Neutrophil (primary cell): Measurements from ENCODE around the gene RHOBTB3.

Experiments
- H3K27ac ChIP-seq: fragments of 200-600 bp; sonication (generic); 2 replicates; pipeline ENCODE4 v1.5.1; 2016; ENCODE audit warnings: mild to moderate bottlenecking, moderate library complexity
- H3K27me3 ChIP-seq: fragments of 200-600 bp; sonication (generic); 2 replicates; pipeline ENCODE4 v1.6.0; 2016; ENCODE audit warnings: mild to moderate bottlenecking
- H3K36me3 ChIP-seq: fragments of 200-600 bp; sonication (generic); 2 replicates; pipeline ENCODE4 v1.5.1; 2017
- H3K4me1 ChIP-seq, 2 experiments: fragments of 200-600 bp in 1 of 2; sonication (generic) in 1 of 2; 1 replicate in 1 of 2; 2 replicates in 1 of 2; pipeline versions ENCODE4 v1.5.1 to v1.6.1; 2013 to 2016; ENCODE audit warnings: low read depth in 1 of 2, low read length in 1 of 2, mild to moderate bottlenecking in 1 of 2, moderate library complexity in 1 of 2; ENCODE audit not compliant: control insufficient read depth in 1 of 2, insufficient read depth in 1 of 2
- H3K4me3 ChIP-seq, 2 experiments: fragments of 200-600 bp in 1 of 2; sonication (generic) in 1 of 2; 1 replicate in 1 of 2; 2 replicates in 1 of 2; pipeline ENCODE4 v1.5.1; 2013 to 2016; ENCODE audit warnings: low read depth in 1 of 2, low read length in 1 of 2, mild to moderate bottlenecking in 1 of 2, moderate library complexity in 1 of 2
- H3K9me3 ChIP-seq: fragments of 200-600 bp; sonication (generic); 2 replicates; pipeline ENCODE4 v1.5.1; 2016
- TF ChIP-seq, protein P1 (sequence below): fragments of 200-600 bp; sonication (generic); IDR thresholded peaks from 2 replicates; pipeline ENCODE4 v1.5.1; 2016; ENCODE audit warnings: antibody characterized with exemption

The RHOBTB3 gene

DNA sequence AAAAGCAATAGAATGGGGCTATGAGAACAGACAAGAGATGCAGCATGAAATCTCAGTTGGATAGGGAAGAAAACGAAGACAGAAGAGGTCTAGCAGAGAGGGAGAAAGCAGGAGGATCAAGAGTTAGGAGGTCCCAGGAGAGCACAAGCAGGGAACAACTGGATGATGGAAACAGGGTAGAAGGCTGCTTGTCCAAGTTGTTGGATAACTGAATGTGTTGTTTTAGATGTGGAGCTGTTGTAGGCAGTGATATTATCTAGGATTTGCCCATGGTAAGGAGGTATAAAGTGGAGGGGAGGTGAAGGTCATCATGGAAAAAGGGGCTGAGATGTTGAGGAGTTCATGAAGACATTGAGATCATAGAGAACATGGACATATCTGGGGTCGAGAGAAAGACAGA, 12.4 kb upstream of the RHOBTB3 start:
- H3K9me3 ChIP-seq: no peaks in the 10 kb centered on the region
- no peaks in the 10 kb centered on the region for H3K36me3 ChIP-seq
- H3K27ac ChIP-seq: no peak overlapping the region
- H3K4me3 ChIP-seq: no peak overlapping the region
- TF ChIP-seq, protein P1, sequence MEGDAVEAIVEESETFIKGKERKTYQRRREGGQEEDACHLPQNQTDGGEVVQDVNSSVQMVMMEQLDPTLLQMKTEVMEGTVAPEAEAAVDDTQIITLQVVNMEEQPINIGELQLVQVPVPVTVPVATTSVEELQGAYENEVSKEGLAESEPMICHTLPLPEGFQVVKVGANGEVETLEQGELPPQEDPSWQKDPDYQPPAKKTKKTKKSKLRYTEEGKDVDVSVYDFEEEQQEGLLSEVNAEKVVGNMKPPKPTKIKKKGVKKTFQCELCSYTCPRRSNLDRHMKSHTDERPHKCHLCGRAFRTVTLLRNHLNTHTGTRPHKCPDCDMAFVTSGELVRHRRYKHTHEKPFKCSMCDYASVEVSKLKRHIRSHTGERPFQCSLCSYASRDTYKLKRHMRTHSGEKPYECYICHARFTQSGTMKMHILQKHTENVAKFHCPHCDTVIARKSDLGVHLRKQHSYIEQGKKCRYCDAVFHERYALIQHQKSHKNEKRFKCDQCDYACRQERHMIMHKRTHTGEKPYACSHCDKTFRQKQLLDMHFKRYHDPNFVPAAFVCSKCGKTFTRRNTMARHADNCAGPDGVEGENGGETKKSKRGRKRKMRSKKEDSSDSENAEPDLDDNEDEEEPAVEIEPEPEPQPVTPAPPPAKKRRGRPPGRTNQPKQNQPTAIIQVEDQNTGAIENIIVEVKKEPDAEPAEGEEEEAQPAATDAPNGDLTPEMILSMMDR: no peak
- H3K27me3 ChIP-seq: no peaks in the 10 kb centered on the region
- H3K4me1 ChIP-seq: peaks cover 0 to 3% of the 10 kb centered on the region in 2 experiments

DNA sequence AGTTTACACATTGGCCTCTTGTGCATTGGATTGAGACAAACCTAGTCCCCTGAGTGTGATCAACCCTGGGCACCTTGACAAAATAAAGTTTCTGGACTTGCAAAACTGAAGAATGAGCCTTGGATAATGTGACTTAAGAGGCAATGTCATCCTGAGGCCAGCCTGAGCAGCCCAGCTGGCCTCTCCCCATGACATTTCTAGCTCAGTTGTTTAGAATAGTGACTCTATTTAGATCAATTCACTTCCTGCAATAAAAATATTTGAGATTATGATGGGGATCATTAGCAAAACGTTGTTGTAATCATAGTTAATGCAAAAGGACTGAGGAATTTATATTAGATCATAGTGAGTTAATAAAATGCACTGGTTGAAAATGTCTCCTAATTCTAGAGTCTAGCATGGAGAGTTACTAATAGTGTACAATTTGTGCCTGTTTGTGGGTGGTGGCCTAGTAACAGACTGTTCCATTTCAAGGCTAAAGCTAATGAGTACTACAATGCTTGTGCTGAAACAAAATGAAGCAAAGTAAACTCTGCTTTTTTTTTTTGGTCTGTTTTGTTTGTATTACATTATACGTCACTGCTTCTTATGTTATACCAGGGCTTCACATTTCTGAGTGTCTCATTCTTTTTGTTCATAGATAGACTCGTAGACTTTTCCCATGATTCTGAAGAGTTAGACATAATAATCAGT, 10.9 kb upstream of the RHOBTB3 start:
- Histone ChIP-seq H3K27ac (no peak overlapping the region), H3K4me1 (no peaks in the 10 kb centered on the region), H3K9me3 (no peaks in the 10 kb centered on the region), H3K36me3 (no peaks in the 10 kb centered on the region), H3K4me3 (no peak overlapping the region), H3K27me3 (no peaks in the 10 kb centered on the region)
- TF ChIP-seq, protein P1: no peak

DNA sequence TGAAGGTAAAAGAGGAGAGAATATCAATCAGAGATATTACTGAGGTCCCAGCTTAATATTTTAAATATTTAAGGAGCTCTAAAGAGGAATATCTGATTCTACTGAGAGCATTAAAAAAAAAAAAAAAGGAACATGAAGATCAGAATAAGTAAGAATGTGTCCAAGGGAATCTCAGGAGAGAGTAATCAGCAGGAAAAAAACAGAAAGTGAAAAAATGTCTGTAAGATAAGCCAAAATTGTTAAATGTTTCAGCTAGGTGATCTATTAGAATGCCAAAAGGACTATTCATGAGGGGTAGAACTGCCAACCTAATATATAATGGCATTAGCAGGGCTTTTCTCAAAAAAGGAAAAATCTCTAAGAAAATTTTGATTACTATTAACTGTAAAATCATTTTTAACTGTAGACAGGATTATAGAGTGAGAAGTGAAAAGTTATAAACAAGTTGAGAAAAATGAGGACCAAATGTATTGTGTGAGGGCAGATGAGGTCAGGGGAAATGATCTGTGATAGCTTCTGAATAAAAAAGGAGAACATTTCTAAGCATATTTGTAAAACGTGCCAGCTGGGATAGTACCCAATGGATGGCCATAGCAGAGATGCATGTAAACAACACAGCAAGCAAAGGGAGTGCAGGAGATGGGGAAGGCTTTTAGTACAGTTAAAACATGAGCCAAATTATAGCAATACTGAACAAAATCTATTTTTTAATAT, 9.4 kb upstream of the RHOBTB3 start:
- H3K4me1 ChIP-seq: no peaks in the 10 kb centered on the region
- no peak overlapping the region for H3K4me3 ChIP-seq
- TF ChIP-seq, protein P1: no peak
- no peak overlapping the region for H3K27ac ChIP-seq
- H3K27me3 ChIP-seq: no peaks in the 10 kb centered on the region
- H3K9me3 ChIP-seq: no peaks in the 10 kb centered on the region
- H3K36me3 ChIP-seq: no peaks in the 10 kb centered on the region

DNA sequence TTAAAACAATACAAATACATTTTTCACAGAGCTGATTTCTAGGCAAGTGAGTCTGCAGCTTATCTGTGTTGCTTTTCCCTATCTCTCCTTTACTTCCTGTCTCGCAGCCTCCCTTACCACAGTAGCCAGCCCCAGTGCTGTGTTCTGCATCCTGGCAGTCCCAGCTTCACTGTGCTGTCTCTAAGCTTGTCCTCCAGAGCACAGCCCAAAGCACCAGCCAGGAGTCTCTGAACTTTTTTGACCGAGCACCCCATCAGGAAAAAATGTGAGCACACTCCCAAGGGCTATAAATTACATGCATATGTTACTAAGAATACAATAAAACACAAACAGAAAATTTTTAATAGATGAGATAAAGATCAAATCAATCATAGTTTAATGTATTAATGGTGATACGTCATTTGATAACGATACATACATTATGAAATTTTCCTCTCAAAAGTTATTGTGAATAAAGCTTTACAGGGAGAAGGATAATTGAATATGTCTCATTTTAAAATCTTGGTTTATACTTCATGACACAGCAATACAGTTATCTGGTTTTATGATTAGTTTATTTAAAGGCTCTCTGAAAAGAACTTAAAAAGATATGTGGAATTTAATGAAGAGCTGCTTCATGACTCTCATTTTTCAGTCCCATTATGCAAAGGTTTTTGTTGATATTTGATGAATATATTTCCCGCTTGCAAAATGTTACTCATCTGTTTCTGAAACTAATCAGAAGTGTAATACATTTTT, 7.3 kb upstream of the RHOBTB3 start:
- TF ChIP-seq, protein P1: no peak
- Histone ChIP-seq H3K27ac (no peak overlapping the region), H3K27me3 (no peaks in the 10 kb centered on the region), H3K9me3 (no peaks in the 10 kb centered on the region), H3K4me1 (no peaks in the 10 kb centered on the region), H3K4me3 (no peak overlapping the region), H3K36me3 (no peaks in the 10 kb centered on the region)

DNA sequence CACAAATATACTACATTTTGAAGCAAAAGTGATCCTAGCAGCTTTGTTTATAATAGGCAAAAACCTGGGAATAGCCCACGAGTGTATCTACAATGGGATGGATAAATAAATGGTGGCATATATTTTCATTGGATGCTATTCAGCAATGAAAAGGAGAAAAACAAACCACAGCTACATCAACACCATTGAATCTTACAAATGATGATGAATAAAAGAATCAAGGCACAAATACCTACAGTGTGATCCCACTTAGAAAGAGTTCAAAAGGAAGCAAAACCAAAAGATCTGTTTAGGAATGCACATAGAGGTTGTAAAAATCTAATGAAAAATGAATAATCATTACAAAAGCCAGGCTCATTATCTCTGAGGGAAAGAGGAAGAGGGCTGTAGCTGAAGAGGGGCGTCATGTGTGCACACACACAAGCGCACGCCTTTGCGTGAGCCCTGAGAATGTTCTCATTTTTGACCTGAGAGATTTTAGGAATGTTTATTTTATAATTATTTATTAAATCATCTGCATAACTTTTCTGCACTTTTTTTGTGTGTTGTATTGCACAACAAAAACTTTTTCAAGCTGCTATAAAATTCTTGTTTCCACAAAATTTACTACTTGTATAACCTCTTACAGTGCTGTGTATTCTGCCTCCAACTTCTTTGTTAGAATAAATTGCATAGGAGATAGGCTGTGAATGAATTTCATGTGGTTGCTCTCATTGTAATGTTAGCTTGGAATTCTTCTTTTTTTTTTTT, 5.9 kb upstream of the RHOBTB3 start:
- H3K27me3 ChIP-seq: peaks cover 4% of the 10 kb centered on the region
- no peak overlapping the region for H3K4me3 ChIP-seq
- H3K36me3 ChIP-seq: no peaks in the 10 kb centered on the region
- no peaks in the 10 kb centered on the region for H3K9me3 ChIP-seq
- TF ChIP-seq, protein P1: no peak
- no peak overlapping the region for H3K27ac ChIP-seq
- H3K4me1 ChIP-seq: peaks cover 0 to 1% of the 10 kb centered on the region in 2 experiments
